BLaER1 (cell line): ENCODE data around the gene RAB5IF.

Experiments
- H3K27ac ChIP-seq: shearing (Covaris generic); formaldehyde crosslinking; 2 replicates; pipeline ENCODE4 v1.8.1; 2022
- H3K27me3 ChIP-seq: shearing (Covaris generic); formaldehyde crosslinking; 2 replicates; pipeline ENCODE4 v1.8.1; 2022
- H3K36me3 ChIP-seq: shearing (Covaris generic); formaldehyde crosslinking; 2 replicates; pipeline ENCODE4 v1.8.1; 2022
- H3K4me1 ChIP-seq: shearing (Covaris generic); formaldehyde crosslinking; 2 replicates; pipeline ENCODE4 v1.8.1; 2022
- H3K4me2 ChIP-seq: shearing (Covaris generic); formaldehyde crosslinking; 2 replicates; pipeline ENCODE4 v1.8.1; 2022
- H3K4me3 ChIP-seq: shearing (Covaris generic); formaldehyde crosslinking; 2 replicates; pipeline ENCODE4 v1.8.1; 2022
- H3K9ac ChIP-seq: shearing (Covaris generic); formaldehyde crosslinking; 2 replicates; pipeline ENCODE4 v1.8.1; 2022
- H3K9me3 ChIP-seq: shearing (Covaris generic); formaldehyde crosslinking; 2 replicates; pipeline ENCODE4 v1.8.1; 2022
- H4K20me1 ChIP-seq: shearing (Covaris generic); formaldehyde crosslinking; 2 replicates; pipeline ENCODE4 v1.8.1; 2022
- Cebpa-rat ChIP-seq: shearing (Covaris generic); IDR thresholded peaks from 2 replicates; pipeline ENCODE4 v1.8.1; 2022

Gene RAB5IF

GRCh38 chr20:36573103-36573797 lies 32.3 kb upstream of the RAB5IF start, which contains the start of gene TGIF2:
TGIF2 (plus strand) TSS chr20:36573597; CDS start chr20:36578775, 5,178 bp downstream.
- peak within 1 kb of the TSS; percentile 97 for H3K27ac ChIP-seq
- H3K27me3 ChIP-seq = no peaks in the 10 kb centered on the region
- H3K4me3 ChIP-seq = peak within 1 kb of the TSS; percentile 93
- peak within 1 kb of the TSS; percentile 98 for H3K4me2 ChIP-seq
- H3K9me3 ChIP-seq = no peaks in the 10 kb centered on the region
- TF ChIP-seq Cebpa-rat = no peak
- peaks cover 37% of the 10 kb centered on the region for H4K20me1 ChIP-seq
- H3K9ac ChIP-seq = peak within 1 kb of the TSS; percentile 98
- peaks cover 37% of the 10 kb centered on the region for H3K4me1 ChIP-seq
- H3K36me3 ChIP-seq = peaks cover 23% of the 10 kb centered on the region

DNA sequence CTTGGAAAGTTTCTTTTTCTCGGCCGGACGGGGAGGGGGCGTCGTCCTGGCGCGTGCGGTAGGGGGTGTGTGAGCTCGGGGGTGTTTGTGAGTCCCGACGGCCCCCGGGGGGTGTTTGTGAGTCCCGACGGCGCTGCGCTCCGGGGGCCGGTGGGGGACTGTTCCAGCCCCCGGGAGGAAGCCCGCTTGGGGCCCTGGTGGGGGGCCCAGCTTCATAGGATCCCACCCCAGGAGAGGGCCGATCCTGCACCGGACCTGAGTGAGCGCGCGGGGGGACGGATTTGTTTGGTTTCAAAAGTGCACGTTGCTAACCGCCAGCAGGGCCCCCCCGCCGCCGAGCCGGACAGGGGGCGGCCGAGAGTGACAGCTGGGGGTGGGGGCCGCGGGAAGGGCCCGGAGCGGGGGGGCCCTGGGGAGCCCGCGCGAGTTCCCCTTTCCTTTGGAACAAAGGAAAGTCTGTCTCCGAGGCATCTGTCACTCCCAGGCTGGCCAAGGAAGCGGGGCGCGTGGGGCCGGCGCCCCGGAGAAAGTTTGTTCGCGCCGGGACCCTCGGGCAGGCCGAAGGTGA lies 31.7 kb upstream of the RAB5IF start:
- Histone ChIP-seq H3K36me3 (peaks cover 29% of the 10 kb centered on the region), H4K20me1 (peaks cover 43% of the 10 kb centered on the region), H3K4me1 (peaks cover 37% of the 10 kb centered on the region), H3K4me3 (peak overlapping the region; percentile 93), H3K4me2 (peak overlapping the region; percentile 70), H3K9ac (peak overlapping the region; percentile 98), H3K27me3 (no peaks in the 10 kb centered on the region), H3K9me3 (no peaks in the 10 kb centered on the region), H3K27ac (peak overlapping the region; percentile 97)
- no peak for TF ChIP-seq Cebpa-rat

- no peaks in the 10 kb centered on the region for H3K27me3 ChIP-seq
- H3K9ac ChIP-seq = peak overlapping the region; percentile 98
- H3K4me2 ChIP-seq = peak overlapping the region; percentile 94
- H3K9me3 ChIP-seq = no peaks in the 10 kb centered on the region
- H3K27ac ChIP-seq = peak overlapping the region; percentile 97
- H3K36me3 ChIP-seq = peaks cover 36% of the 10 kb centered on the region
- H4K20me1 ChIP-seq = peaks cover 50% of the 10 kb centered on the region
- TF ChIP-seq Cebpa-rat = no peak
- peak overlapping the region; percentile 93 for H3K4me3 ChIP-seq
- H3K4me1 ChIP-seq = peaks cover 37% of the 10 kb centered on the region
These were observed 31.0 kb upstream of the RAB5IF start for GRCh38 chr20:36574366-36575135.

- Histone ChIP-seq H3K4me2 (peak overlapping the region; percentile 94), H3K27ac (no peak overlapping the region), H3K27me3 (no peaks in the 10 kb centered on the region), H3K9me3 (no peaks in the 10 kb centered on the region), H3K4me3 (peak overlapping the region; percentile 93; the same call in 1 of the 2 replicates), H3K4me1 (peaks cover 37% of the 10 kb centered on the region), H3K9ac (peak overlapping the region; percentile 98; the same call in 1 of the 2 replicates), H4K20me1 (peaks cover 65% of the 10 kb centered on the region), H3K36me3 (peaks cover 51% of the 10 kb centered on the region)
- no peak for TF ChIP-seq Cebpa-rat
These were observed 29.5 kb upstream of the RAB5IF start for GRCh38 chr20:36576081-36576445.

GRCh38 chr20:36578356-36579041 lies 27.1 kb upstream of the RAB5IF start:
- peaks cover 75% of the 10 kb centered on the region for H3K36me3 ChIP-seq
- no peaks in the 10 kb centered on the region for H3K9me3 ChIP-seq
- H4K20me1 ChIP-seq = peaks cover 89% of the 10 kb centered on the region
- no peak overlapping the region for H3K27ac ChIP-seq
- H3K4me1 ChIP-seq = peaks cover 30% of the 10 kb centered on the region
- H3K27me3 ChIP-seq = no peaks in the 10 kb centered on the region
- H3K4me3 ChIP-seq = no peak overlapping the region
- TF ChIP-seq Cebpa-rat = no peak
- no peak overlapping the region for H3K4me2 ChIP-seq
- H3K9ac ChIP-seq = no peak overlapping the region

DNA sequence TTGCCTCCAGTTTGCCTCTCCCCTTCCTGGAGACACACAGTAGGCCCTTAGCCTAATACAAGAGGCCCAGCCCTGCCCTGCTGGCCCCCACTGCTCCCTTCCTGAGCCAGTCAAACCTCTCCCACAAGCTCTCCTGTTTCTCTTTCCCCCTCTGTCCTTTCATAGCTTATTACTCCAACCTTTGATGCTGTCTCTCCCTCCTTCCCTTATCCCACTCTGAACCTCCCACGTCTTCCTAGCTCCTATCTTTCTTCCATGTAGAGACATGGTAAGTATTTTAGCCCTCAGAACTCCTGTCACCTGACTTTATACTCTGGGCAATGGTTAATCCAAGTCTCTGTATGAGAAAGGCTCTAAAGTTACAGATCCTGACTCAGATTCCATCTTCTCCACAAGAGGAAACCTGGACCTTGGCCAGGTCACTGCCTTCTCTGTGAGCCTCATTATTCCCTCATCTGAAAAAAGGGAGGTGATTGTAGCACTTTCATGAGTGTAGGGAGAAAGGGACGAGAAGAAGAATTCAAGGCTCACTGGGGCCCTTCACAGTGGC lies 25.5 kb upstream of the RAB5IF start:
- Histone ChIP-seq H3K4me3 (no peak overlapping the region), H3K27me3 (no peaks in the 10 kb centered on the region), H4K20me1 (peaks cover 100% of the 10 kb centered on the region), H3K4me2 (no peak overlapping the region), H3K4me1 (peaks cover 45% of the 10 kb centered on the region), H3K27ac (no peak overlapping the region), H3K9ac (0 out of 2 replicates have a peak overlapping the region, but pooled peaks have one; percentile 30), H3K36me3 (peaks cover 91% of the 10 kb centered on the region), H3K9me3 (no peaks in the 10 kb centered on the region)
- no peak for TF ChIP-seq Cebpa-rat

- Histone ChIP-seq H3K36me3 (peaks cover 100% of the 10 kb centered on the region), H3K4me2 (no peak overlapping the region), H3K9ac (no peak overlapping the region), H3K4me3 (no peak overlapping the region), H3K4me1 (peaks cover 51% of the 10 kb centered on the region), H4K20me1 (peaks cover 100% of the 10 kb centered on the region), H3K27me3 (no peaks in the 10 kb centered on the region), H3K27ac (no peak overlapping the region), H3K9me3 (no peaks in the 10 kb centered on the region)
- TF ChIP-seq Cebpa-rat = no peak
These were observed 23.3 kb upstream of the RAB5IF start for GRCh38 chr20:36582322-36582721.

DNA sequence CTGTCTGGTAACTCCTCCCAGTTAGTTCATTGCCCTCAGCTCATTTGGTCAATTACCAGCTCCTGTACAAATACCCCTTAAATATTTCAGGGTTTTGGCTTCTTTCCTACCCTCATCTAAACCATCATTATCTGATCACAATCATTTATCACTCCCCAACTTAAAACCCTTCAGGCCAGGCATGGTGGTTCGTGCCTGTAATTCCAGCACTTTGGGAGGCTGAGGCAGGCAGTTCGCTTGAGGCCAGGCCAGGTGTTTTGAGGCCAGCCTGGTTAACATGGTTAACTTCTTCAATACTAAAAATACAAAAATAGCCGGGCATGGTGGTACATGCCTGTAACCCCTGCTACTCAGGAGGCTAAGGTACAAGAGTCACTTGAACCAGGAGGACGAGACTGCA lies 22.8 kb upstream of the RAB5IF start:
- TF ChIP-seq Cebpa-rat = no peak
- Histone ChIP-seq H3K4me3 (no peak overlapping the region), H3K27ac (no peak overlapping the region), H3K4me1 (peaks cover 52% of the 10 kb centered on the region), H3K9me3 (no peaks in the 10 kb centered on the region), H3K36me3 (peaks cover 100% of the 10 kb centered on the region), H4K20me1 (peaks cover 100% of the 10 kb centered on the region), H3K27me3 (no peaks in the 10 kb centered on the region), H3K4me2 (no peak overlapping the region), H3K9ac (no peak overlapping the region; the same call in 1 of the 2 replicates)

GRCh38 chr20:36584018-36584481 lies 21.5 kb upstream of the RAB5IF start:
- Histone ChIP-seq H3K9me3 (no peaks in the 10 kb centered on the region), H3K4me2 (peak overlapping the region; percentile 20; the same call in 1 of the 2 replicates), H3K36me3 (peaks cover 100% of the 10 kb centered on the region), H3K4me1 (peaks cover 52% of the 10 kb centered on the region), H3K4me3 (no peak overlapping the region), H3K9ac (no peak overlapping the region), H4K20me1 (peaks cover 100% of the 10 kb centered on the region), H3K27me3 (no peaks in the 10 kb centered on the region), H3K27ac (no peak overlapping the region)
- no peak for TF ChIP-seq Cebpa-rat
